Inflammatory macrophage (primary cell): ENCODE results near the gene BCAS1.

Experiments used
- DNase-seq, 2 donors: peaks; one replicate each; pipeline ENCODE4 v3.0.0-alpha.2; 2020 to 2022

Gene BCAS1

DNA sequence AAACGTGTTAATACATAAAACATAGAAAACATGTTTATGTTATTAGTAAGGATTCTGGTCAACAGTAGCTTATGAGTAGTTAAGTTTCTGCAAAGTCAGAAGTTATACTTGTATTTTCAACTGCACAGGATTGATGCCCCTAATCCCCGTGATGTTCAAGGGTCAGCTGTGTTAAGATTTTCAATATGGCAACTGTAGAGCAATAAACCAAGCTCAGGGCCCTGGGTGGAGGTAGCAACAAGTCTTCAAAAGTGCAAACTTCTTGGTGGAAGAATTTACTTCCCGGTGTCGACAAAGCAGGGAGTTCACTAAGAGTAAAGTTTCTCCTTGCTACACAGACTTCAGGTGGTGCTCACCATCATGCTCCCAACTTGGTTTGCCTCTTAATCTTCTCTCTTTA, 4.1 kb upstream of the BCAS1 start:
- DNase-seq: no peak

DNA sequence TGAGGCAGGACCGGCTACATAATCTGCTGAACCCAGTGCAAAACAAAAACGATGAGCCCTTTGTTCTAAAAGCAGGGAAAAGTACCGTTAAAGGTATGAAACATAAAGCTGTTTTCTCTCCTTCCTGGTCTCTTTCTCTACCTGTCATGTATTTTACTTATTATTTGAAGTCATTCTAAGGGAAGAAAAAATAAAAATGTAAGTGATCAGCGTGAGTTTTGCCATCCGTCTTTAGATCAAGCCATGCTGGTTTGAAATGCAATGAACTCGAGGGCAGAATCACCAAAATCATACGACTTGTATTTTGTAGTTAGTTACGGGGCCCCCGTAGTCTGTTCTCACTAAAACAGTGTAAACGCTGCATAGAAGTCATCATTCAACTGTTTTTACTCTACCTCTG, 2.9 kb upstream of the BCAS1 start:
- DNase-seq: no peak

GRCh38 chr20:54069501-54069971, 858 bp downstream of the BCAS1 start:
- no peak for DNase-seq

GRCh38 chr20:54068966-54069365, 1.4 kb downstream of the BCAS1 start:
- no peak for DNase-seq

DNA sequence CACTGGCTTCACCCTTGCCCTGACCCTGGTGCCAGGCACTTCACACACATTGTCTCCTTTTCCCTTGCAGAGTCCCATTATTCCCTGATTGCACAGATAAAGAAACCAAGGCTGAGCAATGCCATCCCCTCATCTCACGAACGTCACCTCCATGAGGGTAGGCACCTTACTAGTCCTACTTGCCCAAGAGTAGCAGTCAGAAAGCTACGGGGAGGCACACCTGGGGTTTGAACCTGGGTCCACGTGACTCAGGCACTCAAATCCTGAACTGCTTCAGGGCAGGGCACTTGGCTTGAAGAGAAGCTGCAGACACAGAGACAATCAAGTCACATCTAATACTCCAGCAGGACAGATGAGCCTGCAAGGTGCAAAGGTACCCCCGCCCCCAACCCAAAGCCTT, 1.9 kb downstream of the BCAS1 start:
- DNase-seq: no peak

DNA sequence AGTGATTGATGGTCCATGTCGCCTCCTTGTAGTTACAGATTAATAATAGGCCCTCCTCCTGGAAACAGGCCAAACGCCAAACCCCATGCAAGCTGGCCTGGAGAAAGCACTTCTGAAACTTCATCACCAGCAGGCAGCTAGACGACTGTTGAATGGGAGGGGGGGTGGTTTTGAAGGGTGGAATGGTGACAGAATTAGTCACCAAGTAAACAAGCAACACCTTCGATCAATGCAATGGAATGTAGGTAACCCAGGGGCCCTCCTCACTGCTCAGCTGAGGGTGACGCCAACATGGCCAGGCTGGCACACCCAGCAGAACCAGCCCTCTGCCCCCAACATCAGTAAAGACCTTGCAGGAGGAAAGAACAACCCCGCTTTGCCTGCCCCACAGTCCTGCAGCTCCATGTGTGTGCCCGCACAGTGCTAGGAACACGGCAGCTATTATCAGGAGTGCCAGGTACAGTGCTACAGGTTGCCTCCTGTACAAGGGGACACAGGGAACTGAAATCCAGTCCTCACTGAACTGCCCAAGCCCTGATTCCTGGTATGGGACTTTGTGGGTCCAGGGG, 2.7 kb downstream of the BCAS1 start:
- DNase-seq: no peak

GRCh38 chr20:54065601-54066038, 4.8 kb downstream of the BCAS1 start:
- no peak for DNase-seq

DNA sequence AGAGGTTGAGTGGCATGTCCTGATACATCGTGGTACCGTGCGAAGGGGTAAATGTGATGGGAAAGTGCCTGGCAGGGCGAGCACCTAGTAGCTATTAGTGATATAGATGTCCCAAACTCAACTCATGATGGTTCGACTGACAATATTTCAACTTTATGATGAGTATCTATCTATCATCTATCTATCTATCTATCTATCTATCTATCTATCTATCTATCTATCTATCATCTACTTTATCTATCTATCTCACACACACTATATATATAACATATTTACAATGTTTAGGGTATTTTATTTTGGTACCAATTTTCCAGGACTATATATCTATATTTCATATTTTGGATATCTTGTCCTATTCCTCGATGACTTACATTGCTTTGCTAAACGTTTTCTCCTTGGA, 5.5 kb downstream of the BCAS1 start:
- DNase-seq: no peak

GRCh38 chr20:54063992-54064676, 6.3 kb downstream of the BCAS1 start:
- no peak for DNase-seq

DNA sequence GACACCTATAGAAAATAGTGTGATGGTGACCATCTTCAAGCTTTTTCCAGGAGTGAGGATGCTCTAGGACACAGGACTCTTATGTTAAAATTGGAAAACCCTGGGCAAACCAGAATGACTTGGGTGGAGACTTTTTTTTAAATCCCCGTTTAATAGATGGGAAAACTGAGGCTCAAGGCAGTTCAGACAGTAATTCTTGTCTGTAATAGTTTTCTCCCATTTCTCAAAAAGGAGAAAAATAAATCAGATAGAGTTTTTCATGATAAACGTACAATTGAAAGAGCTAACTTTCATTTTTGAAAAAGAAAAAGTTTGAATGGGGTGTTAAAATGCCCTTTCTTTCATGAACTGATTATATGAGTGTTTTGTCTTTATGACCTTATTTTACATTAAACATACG, 6.8 kb downstream of the BCAS1 start:
- DNase-seq: no peak

DNA sequence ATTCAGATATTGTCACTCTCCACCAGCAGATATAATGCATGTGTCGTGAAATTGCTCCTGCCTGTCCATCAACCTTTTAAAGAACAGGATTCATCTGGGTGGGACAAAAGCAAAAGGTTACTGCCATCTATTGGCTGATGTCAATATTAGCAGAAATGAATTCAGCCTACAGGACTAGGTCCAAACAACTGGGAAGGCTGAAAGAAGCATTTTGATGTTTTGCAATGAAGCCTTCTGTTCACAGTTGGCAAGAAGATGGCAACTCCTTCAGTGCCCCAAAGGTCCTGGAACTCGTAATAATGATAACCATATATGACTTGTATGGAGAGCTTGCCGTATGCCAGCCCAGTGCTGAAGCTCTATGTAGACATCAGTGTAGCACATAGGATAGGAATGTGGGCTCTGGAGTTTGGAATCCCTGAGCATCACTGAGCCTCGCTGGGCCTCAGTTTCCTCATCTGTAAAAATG, 7.5 kb downstream of the BCAS1 start:
- peak; percentile 59 to 71 for DNase-seq

GRCh38 chr20:54061101-54061881, 9.1 kb downstream of the BCAS1 start:
- DNase-seq: peak; percentile 14 to 40

DNA sequence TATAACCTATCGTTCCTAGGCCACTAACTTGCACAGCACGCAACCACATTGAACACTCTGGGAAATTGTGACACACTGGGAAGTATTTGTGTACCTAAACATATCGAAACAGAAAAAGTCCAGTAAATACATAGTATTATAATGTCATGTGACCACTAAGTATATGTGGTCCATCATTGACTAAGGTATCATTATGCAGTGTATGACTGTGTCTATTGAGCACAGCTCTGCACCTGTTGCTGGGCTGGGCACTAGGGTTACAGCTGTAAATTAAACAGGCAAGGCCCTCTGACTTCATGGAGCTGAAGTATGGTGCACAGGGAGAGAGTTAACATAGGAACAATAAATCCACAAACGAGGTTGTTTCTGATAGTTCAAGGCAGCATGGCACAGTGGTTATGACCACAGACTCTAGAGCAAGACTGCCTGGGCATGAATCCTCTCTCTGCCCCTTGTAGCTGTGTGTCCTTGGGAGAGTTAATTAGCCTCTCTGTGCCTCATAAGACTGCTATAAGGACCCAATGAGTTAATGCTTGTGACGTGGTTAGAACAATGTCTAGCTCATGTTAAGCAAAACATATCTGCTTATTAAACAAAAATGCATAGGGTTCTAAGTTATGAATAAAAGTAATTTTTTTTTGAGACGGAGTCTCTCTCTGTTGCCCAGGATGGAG, 10.6 kb downstream of the BCAS1 start:
- no peak for DNase-seq

- DNase-seq: no peak
Measured at GRCh38 chr20:54058420-54059139, 11.8 kb downstream of the BCAS1 start.

- DNase-seq: no peak
Measured at GRCh38 chr20:54056762-54057639, 13.4 kb downstream of the BCAS1 start.

DNA sequence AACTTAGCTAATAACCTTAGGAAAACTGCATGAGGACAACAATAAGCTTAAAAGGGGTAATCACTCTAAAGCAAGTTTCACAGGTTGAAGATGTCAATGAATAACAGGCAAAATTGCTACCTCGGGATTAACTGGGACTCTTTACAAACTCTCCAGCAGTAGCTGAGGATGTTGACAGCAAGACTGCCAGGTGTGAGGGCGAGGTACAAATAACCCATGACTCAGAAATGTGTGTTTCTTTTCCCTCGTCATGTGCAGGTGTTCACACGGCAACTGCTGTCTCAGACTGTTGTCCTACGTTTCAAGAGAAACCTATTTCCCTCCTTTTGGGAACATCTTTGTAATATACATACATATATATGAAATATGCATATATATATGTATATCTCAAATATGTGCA, 15.9 kb downstream of the BCAS1 start:
- no peak for DNase-seq

DNA sequence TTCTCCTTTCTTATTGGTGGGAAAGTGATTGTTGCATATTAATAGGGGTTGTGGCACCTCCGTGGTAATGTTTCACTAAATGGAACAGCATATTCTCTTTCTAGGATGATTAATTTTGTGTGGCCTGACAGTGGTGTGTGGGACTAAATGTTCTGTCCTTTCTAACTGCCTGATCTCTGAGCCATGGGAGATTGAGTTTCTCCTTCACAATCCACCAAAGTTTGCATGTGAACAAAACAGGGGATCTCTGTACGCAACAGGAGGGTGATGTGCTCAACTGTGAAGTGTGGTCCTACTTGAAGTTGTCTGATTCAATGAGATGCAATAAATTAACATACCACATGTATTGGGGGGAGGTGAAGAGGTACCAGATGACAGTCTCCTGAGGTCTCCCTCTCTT, 19.3 kb downstream of the BCAS1 start:
- DNase-seq: no peak

DNA sequence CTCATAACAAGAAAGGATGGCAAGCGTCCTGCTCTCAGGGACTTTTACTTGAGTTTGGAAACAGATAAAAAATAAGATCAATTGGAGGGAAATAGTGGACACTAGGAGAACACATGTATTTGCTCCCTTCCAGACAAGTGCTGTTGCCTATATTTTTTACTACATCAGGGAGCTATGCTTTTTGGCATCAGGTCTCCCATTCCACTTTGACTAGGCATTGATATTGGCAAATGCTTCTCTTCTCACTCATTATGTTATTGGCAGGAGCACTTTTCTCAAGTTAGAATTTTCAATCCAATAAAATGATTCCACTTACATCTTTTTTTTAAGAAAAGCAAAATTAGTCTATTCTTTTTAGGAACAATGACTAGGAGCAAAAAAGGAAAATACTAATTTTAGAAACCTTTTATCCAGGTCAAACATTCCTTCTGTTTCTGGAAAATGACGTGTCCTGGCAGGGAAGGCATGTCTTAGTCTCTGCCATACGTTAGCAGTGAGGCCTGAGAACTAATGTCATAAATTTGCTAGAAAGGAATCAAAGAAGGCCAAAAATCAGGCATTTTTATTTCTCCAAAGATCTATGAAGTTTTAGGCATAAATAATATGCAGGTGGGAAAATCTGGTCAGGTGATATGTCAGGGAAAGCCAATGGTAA, 21.4 kb downstream of the BCAS1 start:
- no peak for DNase-seq

DNA sequence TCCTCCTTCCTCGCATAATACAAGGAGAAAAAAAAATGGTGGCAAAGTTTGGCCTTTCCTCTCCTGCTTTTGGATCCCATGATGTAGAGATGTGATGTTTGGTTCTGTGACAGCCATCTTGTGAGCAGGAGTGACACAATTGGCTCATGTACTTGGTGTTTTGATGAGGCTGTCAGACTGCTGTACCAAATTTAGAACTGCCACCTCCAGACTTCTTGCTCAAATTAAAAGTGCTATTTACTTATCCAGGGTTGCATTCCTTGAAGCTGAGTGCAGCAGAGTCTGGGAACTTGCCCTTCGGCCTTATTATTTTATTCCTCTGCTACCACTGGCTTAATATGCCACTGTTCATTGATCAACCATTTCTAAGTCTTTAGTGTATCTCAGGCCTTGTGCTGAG, 21.9 kb downstream of the BCAS1 start:
- DNase-seq: no peak

DNA sequence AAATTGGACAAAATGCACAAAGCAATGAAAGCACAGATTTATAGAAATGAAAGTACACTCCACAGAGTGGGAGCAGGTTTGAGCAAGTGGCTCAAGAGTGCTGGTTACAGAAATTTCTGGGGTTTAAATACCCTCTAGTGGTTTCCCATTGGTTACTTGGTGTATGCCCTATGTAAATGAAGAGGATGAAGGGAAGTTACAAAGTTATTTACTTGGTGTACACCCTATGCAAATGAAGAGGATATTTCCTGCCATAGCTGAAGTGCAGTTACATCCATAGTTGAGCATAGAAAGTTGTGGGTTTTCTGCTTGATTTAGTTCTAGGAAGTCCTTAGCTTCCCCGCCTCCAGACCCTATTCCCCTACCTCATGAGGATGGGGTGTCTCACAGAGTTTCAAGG, 22.7 kb downstream of the BCAS1 start:
- peak in 1 of 2 donors; percentile 10 for DNase-seq

DNA sequence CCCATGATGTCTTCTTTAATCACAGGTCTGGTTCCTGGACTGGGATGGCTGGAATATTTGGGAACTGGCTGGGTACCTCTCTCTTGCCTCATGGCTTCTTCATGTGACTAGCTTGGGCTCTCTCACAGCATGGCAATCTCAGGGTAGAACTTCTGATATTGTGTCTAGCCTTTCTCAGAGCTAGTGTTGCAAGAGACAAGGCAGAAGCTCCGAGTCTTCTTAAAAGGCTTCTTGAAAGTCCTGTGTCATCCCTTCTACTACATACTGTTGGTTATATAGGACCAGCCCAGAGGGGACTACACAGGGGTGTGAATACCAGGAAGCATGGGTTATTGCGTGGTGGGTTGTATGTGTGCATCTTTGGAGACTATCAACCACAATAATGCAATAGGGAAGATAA, 23.3 kb downstream of the BCAS1 start:
- peak; percentile 6 to 54 for DNase-seq
